ENCODE results near the gene MARVELD3. TPM values are rescaled to one million over a fixed set of nuclear protein-coding genes. Genes with fewer than 3 reads are reported as not detected.
A peak's percentile ranks its signal among the peaks of the same experiment; 100 is the strongest.
"Not testable (repeated sequence)": the region's sequence is repeated elsewhere in the genome, so short reads cannot be mapped to it uniquely, and the experiment has no call there.

The MARVELD3 gene
- 0.17 TPM for polyA plus RNA-seq (2012; ENCODE audit: missing spikeins)

- FAIRE-seq (no peak), DNase-seq (ENCODE audit: insufficient read length) (peak; percentile 32)
- TF ChIP-seq TAF1 (IDR thresholded peaks at IDR 0.05; ENCODE audit: borderline replicate concordance, low read depth, low read length) (no peak), POLR2AphosphoS5 (IDR thresholded peaks at IDR 0.05; ENCODE audit: low read depth, low read length) (no peak), POLR2A (IDR thresholded peaks at IDR 0.05; ENCODE audit: low read depth, low read length) (no peak)
Observed at GRCh38 chr16:71626018-71626857, at the start of gene MARVELD3. MARVELD3 (plus strand) TSS chr16:71626184; CDS start chr16:71626230, 46 bp downstream.

GRCh38 chr16:71576971-71577370 lies 49.0 kb upstream of the MARVELD3 start, which contains the start of gene TAT:
TAT (minus strand) TSS chr16:71577092; CDS start chr16:71576415, 677 bp downstream.
- no peak for TF ChIP-seq POLR2AphosphoS5 (IDR thresholded peaks at IDR 0.05; ENCODE audit: low read depth, low read length)
- TF ChIP-seq TAF1 (IDR thresholded peaks at IDR 0.05; ENCODE audit: borderline replicate concordance, low read depth, low read length), result no peak
- TF ChIP-seq POLR2A (IDR thresholded peaks at IDR 0.05; ENCODE audit: low read depth, low read length), result no peak
- FAIRE-seq (no peak), DNase-seq (ENCODE audit: insufficient read length) (no peak)

GRCh38 chr16:71582553-71582848 lies 43.5 kb upstream of the MARVELD3 start:
- not testable (repeated sequence) for DNase-seq (ENCODE audit: insufficient read length); FAIRE-seq

DNA sequence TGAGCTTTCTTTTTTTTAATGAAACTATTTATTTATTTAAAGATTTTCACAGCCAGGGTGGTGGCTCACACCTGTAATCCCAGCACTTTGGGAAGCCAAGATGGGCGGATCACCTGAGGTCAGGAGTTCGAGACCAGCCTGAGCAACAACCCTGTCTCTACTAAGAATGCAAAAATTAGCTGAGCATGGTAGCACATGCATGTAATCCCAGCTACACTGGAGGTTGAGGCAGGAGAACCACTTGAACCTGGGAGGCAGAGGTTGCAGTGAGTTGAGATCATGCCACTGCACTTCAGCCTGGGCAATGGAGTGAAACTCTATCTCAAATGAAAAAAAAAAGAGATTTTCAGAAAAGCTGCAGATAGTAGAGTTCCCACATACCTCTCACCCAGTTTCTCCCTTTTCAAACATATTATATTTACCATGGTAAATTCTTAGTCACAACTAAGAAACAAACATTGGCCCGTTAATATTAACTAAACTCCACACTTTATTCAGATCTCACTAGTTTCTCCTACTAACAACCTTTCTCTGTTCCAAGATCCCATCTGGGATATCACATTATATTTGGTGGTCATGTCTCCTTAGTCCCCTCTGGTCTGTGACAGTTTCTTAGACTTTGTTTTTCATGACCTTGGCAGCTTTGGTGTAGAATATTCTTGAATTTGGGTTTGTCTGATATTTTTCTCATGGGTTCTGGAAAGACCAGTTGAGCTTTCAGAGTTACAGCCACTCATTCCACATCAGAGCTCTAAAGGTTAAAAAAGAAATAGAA lies 41.3 kb upstream of the MARVELD3 start:
- no peak for FAIRE-seq
- TF ChIP-seq POLR2A (IDR thresholded peaks at IDR 0.05; ENCODE audit: low read depth, low read length), result no peak
- DNase-seq (ENCODE audit: insufficient read length), result no peak

DNA sequence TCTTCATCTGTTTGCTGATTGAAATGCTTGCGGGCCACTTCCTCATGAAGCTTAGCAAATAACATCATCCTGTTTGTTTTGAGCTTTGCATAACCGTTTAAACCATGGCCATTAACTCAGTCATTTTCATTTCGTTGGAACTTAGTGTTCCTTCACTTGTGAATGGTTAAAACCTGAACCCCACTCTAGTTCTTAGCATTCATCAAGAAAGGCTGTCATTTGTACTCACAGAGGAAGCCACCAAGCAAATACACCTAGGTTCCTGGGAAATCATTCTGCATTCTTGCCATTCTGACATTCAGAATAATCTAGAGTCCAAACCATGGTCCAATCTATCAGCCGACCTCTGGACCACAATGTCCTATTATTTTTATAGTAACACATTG lies 40.7 kb upstream of the MARVELD3 start:
- FAIRE-seq, result no peak
- no peak for DNase-seq (ENCODE audit: insufficient read length)
- TF ChIP-seq TAF1 (IDR thresholded peaks at IDR 0.05; ENCODE audit: borderline replicate concordance, low read depth, low read length), result no peak
- no peak for TF ChIP-seq POLR2A (IDR thresholded peaks at IDR 0.05; ENCODE audit: low read depth, low read length)
- no peak for TF ChIP-seq POLR2AphosphoS5 (IDR thresholded peaks at IDR 0.05; ENCODE audit: low read depth, low read length)

- not testable (repeated sequence) for FAIRE-seq; DNase-seq (ENCODE audit: insufficient read length)
Observed at GRCh38 chr16:71589334-71589733, 36.6 kb upstream of the MARVELD3 start.

DNA sequence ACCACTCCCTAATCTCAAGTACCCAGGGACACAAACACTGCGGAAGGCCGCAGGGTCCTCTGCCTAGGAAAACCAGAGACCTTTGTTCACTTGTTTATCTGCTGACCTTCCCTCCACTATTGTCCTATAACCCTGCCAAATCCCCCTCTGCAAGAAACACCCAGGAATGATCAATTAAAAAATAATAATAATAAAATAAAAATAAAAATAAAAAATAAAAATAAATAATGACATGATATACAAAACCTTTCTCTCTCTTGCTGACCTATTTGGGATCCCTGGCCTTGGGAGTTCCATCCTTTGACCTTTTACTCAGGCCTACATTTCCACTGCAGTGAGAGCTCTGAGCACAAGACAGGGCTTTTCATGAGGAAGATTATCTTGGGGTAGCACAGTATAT lies 35.9 kb upstream of the MARVELD3 start:
- DNase-seq (ENCODE audit: insufficient read length); FAIRE-seq: not testable (repeated sequence)

- DNase-seq (ENCODE audit: insufficient read length) (no peak), FAIRE-seq (no peak)
- TF ChIP-seq TAF1 (IDR thresholded peaks at IDR 0.05; ENCODE audit: borderline replicate concordance, low read depth, low read length), result no peak
- TF ChIP-seq POLR2A (IDR thresholded peaks at IDR 0.05; ENCODE audit: low read depth, low read length), result no peak
- TF ChIP-seq POLR2AphosphoS5 (IDR thresholded peaks at IDR 0.05; ENCODE audit: low read depth, low read length), result no peak
Observed at GRCh38 chr16:71590584-71590983, 35.4 kb upstream of the MARVELD3 start.

GRCh38 chr16:71591917-71592316 lies 34.1 kb upstream of the MARVELD3 start:
- DNase-seq (ENCODE audit: insufficient read length) (no peak), FAIRE-seq (no peak)
- no peak for TF ChIP-seq TAF1 (IDR thresholded peaks at IDR 0.05; ENCODE audit: borderline replicate concordance, low read depth, low read length)
- no peak for TF ChIP-seq POLR2A (IDR thresholded peaks at IDR 0.05; ENCODE audit: low read depth, low read length)
- no peak for TF ChIP-seq POLR2AphosphoS5 (IDR thresholded peaks at IDR 0.05; ENCODE audit: low read depth, low read length)

DNA sequence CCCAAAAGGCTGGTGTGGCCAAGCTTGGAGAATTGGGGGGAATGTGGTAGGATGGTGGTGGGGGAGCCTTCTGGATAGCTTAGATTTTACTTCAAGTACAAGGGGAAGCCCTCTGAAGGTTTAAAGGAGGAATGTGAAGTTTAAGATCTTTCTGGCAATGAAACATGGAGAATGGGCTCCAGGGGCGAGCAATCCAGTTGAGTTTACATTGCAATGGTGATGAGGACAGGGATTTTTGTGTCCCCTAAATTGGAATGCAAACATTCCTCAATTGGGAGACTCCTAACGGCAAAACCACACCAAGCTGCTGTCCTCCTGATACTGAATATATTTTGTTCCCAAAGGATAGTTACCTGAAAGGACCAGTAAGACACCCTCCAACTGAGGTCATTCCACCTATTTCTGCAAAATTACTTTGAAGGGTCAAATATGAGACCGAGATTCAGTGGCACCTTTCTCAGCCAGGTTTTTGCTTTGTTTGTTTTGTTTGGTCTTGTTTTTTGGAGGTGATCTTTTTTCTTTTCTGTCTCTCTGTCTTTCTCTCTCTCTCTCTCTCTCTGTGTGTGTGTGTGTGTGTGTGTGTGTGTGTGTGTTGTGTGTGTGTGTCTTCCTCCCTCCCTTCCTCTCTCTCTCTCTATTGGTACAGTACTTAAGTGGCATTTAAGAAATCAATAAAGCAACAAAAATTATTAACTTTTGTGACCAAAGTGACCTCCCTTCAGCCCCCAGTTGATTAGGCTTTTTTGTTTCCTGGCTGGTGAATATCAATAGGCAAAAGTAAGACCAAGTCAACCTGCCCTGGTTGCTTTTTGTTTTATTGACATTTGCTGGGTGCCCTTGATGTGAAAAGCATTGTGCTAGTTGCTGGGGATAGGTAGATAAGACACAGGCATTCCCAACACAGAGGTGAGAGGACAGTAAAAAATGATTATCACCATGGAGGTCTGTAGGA lies 32.7 kb upstream of the MARVELD3 start:
- TF ChIP-seq POLR2A (IDR thresholded peaks at IDR 0.05; ENCODE audit: low read depth, low read length) (no peak), TAF1 (IDR thresholded peaks at IDR 0.05; ENCODE audit: borderline replicate concordance, low read depth, low read length) (no peak), POLR2AphosphoS5 (IDR thresholded peaks at IDR 0.05; ENCODE audit: low read depth, low read length) (no peak)
- FAIRE-seq, result no peak
- no peak for DNase-seq (ENCODE audit: insufficient read length)

GRCh38 chr16:71594000-71594646 lies 31.9 kb upstream of the MARVELD3 start:
- DNase-seq (ENCODE audit: insufficient read length) (no peak), FAIRE-seq (no peak)
- TF ChIP-seq POLR2A (IDR thresholded peaks at IDR 0.05; ENCODE audit: low read depth, low read length) (no peak), POLR2AphosphoS5 (IDR thresholded peaks at IDR 0.05; ENCODE audit: low read depth, low read length) (no peak), TAF1 (IDR thresholded peaks at IDR 0.05; ENCODE audit: borderline replicate concordance, low read depth, low read length) (no peak)

DNA sequence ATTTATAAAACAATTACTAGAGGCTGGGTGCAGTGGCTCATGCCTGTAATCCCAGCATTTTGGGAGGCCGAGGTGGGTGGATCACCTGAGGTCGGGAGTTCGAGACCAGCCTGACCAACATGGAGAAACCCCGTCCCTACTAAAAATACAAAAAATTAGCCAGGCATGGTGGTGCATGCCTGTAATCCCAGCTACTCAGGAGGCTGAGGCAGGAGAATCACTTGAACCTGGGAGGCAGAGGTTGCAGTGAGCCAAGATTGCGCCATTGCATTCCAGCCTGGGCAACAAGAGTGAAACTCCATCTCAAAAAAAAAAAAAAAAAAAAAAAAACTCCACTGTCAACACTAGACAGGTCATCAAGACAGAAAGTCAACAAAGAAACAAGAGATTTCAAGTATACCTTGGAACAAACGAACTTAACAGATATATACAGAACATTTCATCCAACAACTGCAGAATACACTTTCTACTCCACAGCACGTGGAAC lies 30.6 kb upstream of the MARVELD3 start:
- not testable (repeated sequence) for DNase-seq (ENCODE audit: insufficient read length); FAIRE-seq

DNA sequence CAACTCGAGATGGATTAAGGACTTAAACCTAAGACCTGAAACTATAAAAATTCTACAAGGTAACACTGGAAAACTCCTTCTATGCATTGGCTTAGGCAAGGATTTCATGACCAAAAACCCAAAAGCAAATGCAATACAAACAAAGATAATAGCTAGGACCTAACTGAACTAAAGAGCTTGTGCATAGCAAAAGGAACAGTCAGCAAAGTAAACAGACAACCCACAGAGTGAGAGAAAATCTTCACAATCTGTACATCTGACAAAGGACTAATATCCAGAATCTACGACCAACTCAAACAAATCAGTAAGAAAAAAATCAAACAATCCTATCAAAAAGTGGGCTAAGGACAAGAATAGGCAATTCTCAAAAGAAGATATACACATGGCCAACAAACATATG lies 27.6 kb upstream of the MARVELD3 start:
- DNase-seq (ENCODE audit: insufficient read length); FAIRE-seq: not testable (repeated sequence)
